ENCODE results near the gene LTBP1.

DNA sequence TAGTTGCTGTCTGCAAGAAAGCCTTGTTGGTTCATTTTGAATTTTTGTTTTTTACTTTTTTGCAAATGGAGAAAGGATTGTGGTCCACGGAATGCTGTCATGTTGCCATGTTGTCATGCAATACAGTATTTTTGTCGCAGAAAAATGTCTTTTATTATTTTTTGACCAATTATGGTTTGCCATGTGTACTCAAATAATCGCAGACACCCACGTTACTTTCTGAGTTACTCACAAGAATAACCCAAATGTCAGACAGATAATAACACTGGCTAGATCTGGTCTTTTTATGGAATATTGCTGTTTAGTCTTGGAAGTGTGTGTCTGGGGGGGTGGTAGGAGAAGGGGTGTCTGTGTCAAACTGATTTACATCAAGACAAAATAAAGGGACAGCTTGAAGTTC is 188.9 kb downstream of the LTBP1 start:
- TF ChIP-seq, protein P1, sequence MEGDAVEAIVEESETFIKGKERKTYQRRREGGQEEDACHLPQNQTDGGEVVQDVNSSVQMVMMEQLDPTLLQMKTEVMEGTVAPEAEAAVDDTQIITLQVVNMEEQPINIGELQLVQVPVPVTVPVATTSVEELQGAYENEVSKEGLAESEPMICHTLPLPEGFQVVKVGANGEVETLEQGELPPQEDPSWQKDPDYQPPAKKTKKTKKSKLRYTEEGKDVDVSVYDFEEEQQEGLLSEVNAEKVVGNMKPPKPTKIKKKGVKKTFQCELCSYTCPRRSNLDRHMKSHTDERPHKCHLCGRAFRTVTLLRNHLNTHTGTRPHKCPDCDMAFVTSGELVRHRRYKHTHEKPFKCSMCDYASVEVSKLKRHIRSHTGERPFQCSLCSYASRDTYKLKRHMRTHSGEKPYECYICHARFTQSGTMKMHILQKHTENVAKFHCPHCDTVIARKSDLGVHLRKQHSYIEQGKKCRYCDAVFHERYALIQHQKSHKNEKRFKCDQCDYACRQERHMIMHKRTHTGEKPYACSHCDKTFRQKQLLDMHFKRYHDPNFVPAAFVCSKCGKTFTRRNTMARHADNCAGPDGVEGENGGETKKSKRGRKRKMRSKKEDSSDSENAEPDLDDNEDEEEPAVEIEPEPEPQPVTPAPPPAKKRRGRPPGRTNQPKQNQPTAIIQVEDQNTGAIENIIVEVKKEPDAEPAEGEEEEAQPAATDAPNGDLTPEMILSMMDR (IDR thresholded peaks at IDR 0.05; ENCODE audit: poor library complexity), result no peak
- TF ChIP-seq EZH2 (IDR thresholded peaks at IDR 0.05; ENCODE audit: borderline replicate concordance) (no peak), EZH2phosphoT487 (IDR thresholded peaks at IDR 0.05; ENCODE audit: low read depth, severe bottlenecking, unreplicated experiment) (no peak)

Measured in hepatocyte (in vitro differentiated cells).